WTC11 (cell line): ENCODE measurements around the gene CPNE2. TPM values are rescaled to one million over a fixed set of nuclear protein-coding genes. Genes with fewer than 3 reads are reported as not detected.

Source experiments
- ATAC-seq: fragments of 200-7000 bp; cut with Tn5 transposase; 2 replicates; pipeline ENCODE4 v1.10.0; 2021; ENCODE audit warnings: mild to moderate bottlenecking, moderate library complexity
- CTCF ChIA-PET: fragments of 300-600 bp; sonication (Branson Sonifier 250); formaldehyde crosslinking; loops from one replicate; lab custom pipeline; 2021; ENCODE audit warnings: antibody characterized with exemption; lab: Charles Lee
- POLR2A ChIA-PET: fragments of 350-600 bp; sonication (Branson Sonifier 250); formaldehyde crosslinking; loops from one replicate; lab custom pipeline; 2021; ENCODE audit warnings: antibody characterized with exemption; lab: Charles Lee
- DNase-seq: peaks from one replicate; pipeline ENCODE4 v3.0.0; 2021; ENCODE audit warnings: low spot score
- H3K27ac Mint-ChIP-seq: 2 replicates; pipeline ENCODE4 v1.8.0; 2021; ENCODE audit warnings: mixed read lengths
- H3K27me3 Mint-ChIP-seq: 2 replicates; pipeline ENCODE4 v1.8.0; 2021; ENCODE audit warnings: low read depth, mild to moderate bottlenecking, moderate library complexity, mixed read lengths
- H3K36me3 Mint-ChIP-seq: 2 replicates; pipeline ENCODE4 v1.8.0; 2021; ENCODE audit warnings: mixed read lengths
- H3K4me1 Mint-ChIP-seq: 2 replicates; pipeline ENCODE4 v1.8.0; 2022; ENCODE audit warnings: mixed read lengths
- H3K4me3 Mint-ChIP-seq: 2 replicates; pipeline ENCODE4 v1.8.0; 2021; ENCODE audit warnings: mild to moderate bottlenecking, moderate library complexity, mixed read lengths
- H3K9me3 Mint-ChIP-seq: 2 replicates; pipeline ENCODE4 v1.8.0; 2021; ENCODE audit warnings: mixed read lengths
- EMX1 ChIP-seq: fragments of 250-450 bp; sonication (Bioruptor Pico); IDR thresholded peaks from 2 replicates; pipeline ENCODE4 v1.8.0; 2021; ENCODE audit warnings: mild to moderate bottlenecking
- GRHL2 ChIP-seq: fragments of 250-450 bp; sonication (Bioruptor Pico); IDR thresholded peaks from 2 replicates; pipeline ENCODE4 v1.8.0; 2022; ENCODE audit warnings: mild to moderate bottlenecking, moderate library complexity; ENCODE audit not compliant: insufficient replicate concordance, severe bottlenecking
- GTF2I ChIP-seq: fragments of 250-450 bp; sonication (Bioruptor Pico); conservative IDR thresholded peaks from 2 replicates; pipeline ENCODE4 v1.4.0; 2021; ENCODE audit warnings: mild to moderate bottlenecking
- HMGA2 ChIP-seq: fragments of 250-450 bp; sonication (Bioruptor Pico); IDR thresholded peaks from 2 replicates; pipeline ENCODE4 v1.4.0; 2021; ENCODE audit warnings: mild to moderate bottlenecking, moderate library complexity
- JAZF1 ChIP-seq: fragments of 250-450 bp; sonication (Bioruptor Pico); IDR thresholded peaks from 2 replicates; pipeline ENCODE4 v1.9.0; 2021; ENCODE audit warnings: moderate library complexity, mild to moderate bottlenecking, inconsistent platforms
- NFATC4 ChIP-seq: fragments of 250-450 bp; sonication (Bioruptor Pico); IDR thresholded peaks from 2 replicates; pipeline ENCODE4 v1.9.0; 2021; ENCODE audit warnings: mild to moderate bottlenecking
- NFE2L1 ChIP-seq: sonication (generic); formaldehyde crosslinking; IDR thresholded peaks from 2 replicates; pipeline ENCODE4 v1.8.1; 2023; ENCODE audit warnings: missing genetic modification reagents
- TEAD1 ChIP-seq: sonication (generic); formaldehyde crosslinking; IDR thresholded peaks from 2 replicates; pipeline ENCODE4 v1.8.0; 2022; ENCODE audit warnings: mild to moderate bottlenecking, missing genetic modification reagents
- TEAD4 ChIP-seq: sonication (generic); formaldehyde crosslinking; IDR thresholded peaks from 2 replicates; pipeline ENCODE4 v1.8.0; 2022; ENCODE audit warnings: mild to moderate bottlenecking, missing genetic modification reagents
- ZNF263 ChIP-seq: sonication (generic); formaldehyde crosslinking; IDR thresholded peaks from 2 replicates; pipeline ENCODE4 v1.8.1; 2022; ENCODE audit warnings: low read depth, mild to moderate bottlenecking, moderate library complexity, missing genetic modification reagents
- total RNA-seq: library from RNA; stranded (reverse); gene quantifications from 3 replicates; pipeline ENCODE4 v1.2.3, GENCODE V29; 2021
- TF ChIP-seq, protein P1 (sequence below): sonication (generic); formaldehyde crosslinking; conservative IDR thresholded peaks from 2 replicates; pipeline ENCODE4 v1.8.1; 2022; ENCODE audit warnings: mild to moderate bottlenecking, missing genetic modification reagents
- TF ChIP-seq, protein P2 (sequence below): fragments of 250-450 bp; sonication (Bioruptor Pico); IDR thresholded peaks from 2 replicates; pipeline ENCODE4 v2.1.2; 2022; ENCODE audit warnings: mild to moderate bottlenecking, moderate library complexity
- TF ChIP-seq, protein P3 (sequence below): sonication (generic); formaldehyde crosslinking; IDR thresholded peaks from 2 replicates; pipeline ENCODE4 v1.8.0; 2022; ENCODE audit warnings: mild to moderate bottlenecking, missing genetic modification reagents
- TF ChIP-seq, protein P4 (sequence below): fragments of 250-450 bp; sonication (Bioruptor Pico); IDR thresholded peaks from 2 replicates; pipeline ENCODE4 v1.9.0; 2021; ENCODE audit warnings: mild to moderate bottlenecking
- TF ChIP-seq, protein P5 (sequence below): sonication (generic); formaldehyde crosslinking; IDR thresholded peaks from 2 replicates; pipeline ENCODE4 v1.8.0; 2023; ENCODE audit warnings: mild to moderate bottlenecking, missing genetic modification reagents
- TF ChIP-seq, protein P6 (sequence below): sonication (generic); formaldehyde crosslinking; IDR thresholded peaks from 2 replicates; pipeline ENCODE4 v1.8.0; 2022; ENCODE audit warnings: missing genetic modification reagents
- TF ChIP-seq, protein P7 (sequence below): fragments of 250-450 bp; sonication (Bioruptor Pico); conservative IDR thresholded peaks from 2 replicates; pipeline ENCODE4 v1.9.0; 2021; ENCODE audit warnings: mild to moderate bottlenecking

CPNE2 gene
- total RNA-seq, 1 experiment from 2014 or later: 14.0 TPM

DNA sequence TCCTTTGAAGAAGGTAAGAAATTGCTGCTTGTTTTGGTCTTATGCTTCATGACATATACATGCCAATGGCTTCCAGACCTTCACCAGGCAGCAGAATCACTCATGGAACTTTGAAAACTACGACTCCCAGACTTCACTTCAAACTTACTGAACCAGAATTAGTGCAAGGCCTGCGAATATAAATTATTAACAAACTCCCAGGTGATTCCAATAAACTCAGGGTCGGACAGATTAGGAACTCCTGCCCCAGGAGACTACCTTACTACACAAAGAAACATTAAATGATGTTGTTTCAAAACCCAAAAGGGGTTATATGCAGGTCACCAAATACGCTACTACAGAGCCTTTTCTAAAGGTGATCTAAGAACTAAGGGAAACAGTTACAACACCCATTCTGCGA lies 73.1 kb downstream of the CPNE2 start:
- DNase-seq (no peak), ATAC-seq (no peak)
- Mint-ChIP-seq H3K4me3 (no peak overlapping the region), H3K4me1 (peaks cover 10% of the 10 kb centered on the region), H3K9me3 (no peaks in the 10 kb centered on the region), H3K27ac (no peak overlapping the region), H3K36me3 (peaks cover 73% of the 10 kb centered on the region), H3K27me3 (no peaks in the 10 kb centered on the region)
- TF ChIP-seq JAZF1 (CRISPR knock-in tag) (no peak), GRHL2 (CRISPR knock-in tag) (no peak), EMX1 (CRISPR knock-in tag) (no peak), NFE2L1 (CRISPR knock-in tag) (no peak), NFATC4 (no peak), HMGA2 (CRISPR knock-in tag) (no peak), ZNF263 (CRISPR knock-in tag) (no peak), TEAD1 (CRISPR knock-in tag) (no peak), GTF2I (CRISPR knock-in tag) (no peak), TEAD4 (CRISPR knock-in tag) (no peak)
- TF ChIP-seq, protein P1, sequence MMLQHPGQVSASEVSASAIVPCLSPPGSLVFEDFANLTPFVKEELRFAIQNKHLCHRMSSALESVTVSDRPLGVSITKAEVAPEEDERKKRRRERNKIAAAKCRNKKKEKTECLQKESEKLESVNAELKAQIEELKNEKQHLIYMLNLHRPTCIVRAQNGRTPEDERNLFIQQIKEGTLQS: no peak
- TF ChIP-seq, protein P2, sequence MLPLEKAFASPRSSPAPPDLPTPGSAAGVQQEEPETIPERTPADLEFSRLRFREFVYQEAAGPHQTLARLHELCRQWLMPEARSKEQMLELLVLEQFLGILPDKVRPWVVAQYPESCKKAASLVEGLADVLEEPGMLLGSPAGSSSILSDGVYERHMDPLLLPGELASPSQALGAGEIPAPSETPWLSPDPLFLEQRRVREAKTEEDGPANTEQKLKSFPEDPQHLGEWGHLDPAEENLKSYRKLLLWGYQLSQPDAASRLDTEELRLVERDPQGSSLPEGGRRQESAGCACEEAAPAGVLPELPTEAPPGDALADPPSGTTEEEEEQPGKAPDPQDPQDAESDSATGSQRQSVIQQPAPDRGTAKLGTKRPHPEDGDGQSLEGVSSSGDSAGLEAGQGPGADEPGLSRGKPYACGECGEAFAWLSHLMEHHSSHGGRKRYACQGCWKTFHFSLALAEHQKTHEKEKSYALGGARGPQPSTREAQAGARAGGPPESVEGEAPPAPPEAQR (CRISPR knock-in tag): no peak
- TF ChIP-seq, protein P3, sequence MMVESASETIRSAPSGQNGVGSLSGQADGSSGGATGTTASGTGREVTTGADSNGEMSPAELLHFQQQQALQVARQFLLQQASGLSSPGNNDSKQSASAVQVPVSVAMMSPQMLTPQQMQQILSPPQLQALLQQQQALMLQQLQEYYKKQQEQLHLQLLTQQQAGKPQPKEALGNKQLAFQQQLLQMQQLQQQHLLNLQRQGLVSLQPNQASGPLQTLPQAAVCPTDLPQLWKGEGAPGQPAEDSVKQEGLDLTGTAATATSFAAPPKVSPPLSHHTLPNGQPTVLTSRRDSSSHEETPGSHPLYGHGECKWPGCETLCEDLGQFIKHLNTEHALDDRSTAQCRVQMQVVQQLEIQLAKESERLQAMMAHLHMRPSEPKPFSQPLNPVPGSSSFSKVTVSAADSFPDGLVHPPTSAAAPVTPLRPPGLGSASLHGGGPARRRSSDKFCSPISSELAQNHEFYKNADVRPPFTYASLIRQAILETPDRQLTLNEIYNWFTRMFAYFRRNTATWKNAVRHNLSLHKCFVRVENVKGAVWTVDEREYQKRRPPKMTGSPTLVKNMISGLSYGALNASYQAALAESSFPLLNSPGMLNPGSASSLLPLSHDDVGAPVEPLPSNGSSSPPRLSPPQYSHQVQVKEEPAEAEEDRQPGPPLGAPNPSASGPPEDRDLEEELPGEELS (CRISPR knock-in tag): no peak
- TF ChIP-seq, protein P4, sequence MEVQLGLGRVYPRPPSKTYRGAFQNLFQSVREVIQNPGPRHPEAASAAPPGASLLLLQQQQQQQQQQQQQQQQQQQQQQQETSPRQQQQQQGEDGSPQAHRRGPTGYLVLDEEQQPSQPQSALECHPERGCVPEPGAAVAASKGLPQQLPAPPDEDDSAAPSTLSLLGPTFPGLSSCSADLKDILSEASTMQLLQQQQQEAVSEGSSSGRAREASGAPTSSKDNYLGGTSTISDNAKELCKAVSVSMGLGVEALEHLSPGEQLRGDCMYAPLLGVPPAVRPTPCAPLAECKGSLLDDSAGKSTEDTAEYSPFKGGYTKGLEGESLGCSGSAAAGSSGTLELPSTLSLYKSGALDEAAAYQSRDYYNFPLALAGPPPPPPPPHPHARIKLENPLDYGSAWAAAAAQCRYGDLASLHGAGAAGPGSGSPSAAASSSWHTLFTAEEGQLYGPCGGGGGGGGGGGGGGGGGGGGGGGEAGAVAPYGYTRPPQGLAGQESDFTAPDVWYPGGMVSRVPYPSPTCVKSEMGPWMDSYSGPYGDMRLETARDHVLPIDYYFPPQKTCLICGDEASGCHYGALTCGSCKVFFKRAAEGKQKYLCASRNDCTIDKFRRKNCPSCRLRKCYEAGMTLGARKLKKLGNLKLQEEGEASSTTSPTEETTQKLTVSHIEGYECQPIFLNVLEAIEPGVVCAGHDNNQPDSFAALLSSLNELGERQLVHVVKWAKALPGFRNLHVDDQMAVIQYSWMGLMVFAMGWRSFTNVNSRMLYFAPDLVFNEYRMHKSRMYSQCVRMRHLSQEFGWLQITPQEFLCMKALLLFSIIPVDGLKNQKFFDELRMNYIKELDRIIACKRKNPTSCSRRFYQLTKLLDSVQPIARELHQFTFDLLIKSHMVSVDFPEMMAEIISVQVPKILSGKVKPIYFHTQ (CRISPR knock-in tag): no peak
- TF ChIP-seq, protein P5, sequence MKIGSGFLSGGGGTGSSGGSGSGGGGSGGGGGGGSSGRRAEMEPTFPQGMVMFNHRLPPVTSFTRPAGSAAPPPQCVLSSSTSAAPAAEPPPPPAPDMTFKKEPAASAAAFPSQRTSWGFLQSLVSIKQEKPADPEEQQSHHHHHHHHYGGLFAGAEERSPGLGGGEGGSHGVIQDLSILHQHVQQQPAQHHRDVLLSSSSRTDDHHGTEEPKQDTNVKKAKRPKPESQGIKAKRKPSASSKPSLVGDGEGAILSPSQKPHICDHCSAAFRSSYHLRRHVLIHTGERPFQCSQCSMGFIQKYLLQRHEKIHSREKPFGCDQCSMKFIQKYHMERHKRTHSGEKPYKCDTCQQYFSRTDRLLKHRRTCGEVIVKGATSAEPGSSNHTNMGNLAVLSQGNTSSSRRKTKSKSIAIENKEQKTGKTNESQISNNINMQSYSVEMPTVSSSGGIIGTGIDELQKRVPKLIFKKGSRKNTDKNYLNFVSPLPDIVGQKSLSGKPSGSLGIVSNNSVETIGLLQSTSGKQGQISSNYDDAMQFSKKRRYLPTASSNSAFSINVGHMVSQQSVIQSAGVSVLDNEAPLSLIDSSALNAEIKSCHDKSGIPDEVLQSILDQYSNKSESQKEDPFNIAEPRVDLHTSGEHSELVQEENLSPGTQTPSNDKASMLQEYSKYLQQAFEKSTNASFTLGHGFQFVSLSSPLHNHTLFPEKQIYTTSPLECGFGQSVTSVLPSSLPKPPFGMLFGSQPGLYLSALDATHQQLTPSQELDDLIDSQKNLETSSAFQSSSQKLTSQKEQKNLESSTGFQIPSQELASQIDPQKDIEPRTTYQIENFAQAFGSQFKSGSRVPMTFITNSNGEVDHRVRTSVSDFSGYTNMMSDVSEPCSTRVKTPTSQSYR (CRISPR knock-in tag): no peak
- TF ChIP-seq, protein P6, sequence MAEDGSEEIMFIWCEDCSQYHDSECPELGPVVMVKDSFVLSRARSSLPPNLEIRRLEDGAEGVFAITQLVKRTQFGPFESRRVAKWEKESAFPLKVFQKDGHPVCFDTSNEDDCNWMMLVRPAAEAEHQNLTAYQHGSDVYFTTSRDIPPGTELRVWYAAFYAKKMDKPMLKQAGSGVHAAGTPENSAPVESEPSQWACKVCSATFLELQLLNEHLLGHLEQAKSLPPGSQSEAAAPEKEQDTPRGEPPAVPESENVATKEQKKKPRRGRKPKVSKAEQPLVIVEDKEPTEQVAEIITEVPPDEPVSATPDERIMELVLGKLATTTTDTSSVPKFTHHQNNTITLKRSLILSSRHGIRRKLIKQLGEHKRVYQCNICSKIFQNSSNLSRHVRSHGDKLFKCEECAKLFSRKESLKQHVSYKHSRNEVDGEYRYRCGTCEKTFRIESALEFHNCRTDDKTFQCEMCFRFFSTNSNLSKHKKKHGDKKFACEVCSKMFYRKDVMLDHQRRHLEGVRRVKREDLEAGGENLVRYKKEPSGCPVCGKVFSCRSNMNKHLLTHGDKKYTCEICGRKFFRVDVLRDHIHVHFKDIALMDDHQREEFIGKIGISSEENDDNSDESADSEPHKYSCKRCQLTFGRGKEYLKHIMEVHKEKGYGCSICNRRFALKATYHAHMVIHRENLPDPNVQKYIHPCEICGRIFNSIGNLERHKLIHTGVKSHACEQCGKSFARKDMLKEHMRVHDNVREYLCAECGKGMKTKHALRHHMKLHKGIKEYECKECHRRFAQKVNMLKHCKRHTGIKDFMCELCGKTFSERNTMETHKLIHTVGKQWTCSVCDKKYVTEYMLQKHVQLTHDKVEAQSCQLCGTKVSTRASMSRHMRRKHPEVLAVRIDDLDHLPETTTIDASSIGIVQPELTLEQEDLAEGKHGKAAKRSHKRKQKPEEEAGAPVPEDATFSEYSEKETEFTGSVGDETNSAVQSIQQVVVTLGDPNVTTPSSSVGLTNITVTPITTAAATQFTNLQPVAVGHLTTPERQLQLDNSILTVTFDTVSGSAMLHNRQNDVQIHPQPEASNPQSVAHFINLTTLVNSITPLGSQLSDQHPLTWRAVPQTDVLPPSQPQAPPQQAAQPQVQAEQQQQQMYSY: no peak
- TF ChIP-seq, protein P7, sequence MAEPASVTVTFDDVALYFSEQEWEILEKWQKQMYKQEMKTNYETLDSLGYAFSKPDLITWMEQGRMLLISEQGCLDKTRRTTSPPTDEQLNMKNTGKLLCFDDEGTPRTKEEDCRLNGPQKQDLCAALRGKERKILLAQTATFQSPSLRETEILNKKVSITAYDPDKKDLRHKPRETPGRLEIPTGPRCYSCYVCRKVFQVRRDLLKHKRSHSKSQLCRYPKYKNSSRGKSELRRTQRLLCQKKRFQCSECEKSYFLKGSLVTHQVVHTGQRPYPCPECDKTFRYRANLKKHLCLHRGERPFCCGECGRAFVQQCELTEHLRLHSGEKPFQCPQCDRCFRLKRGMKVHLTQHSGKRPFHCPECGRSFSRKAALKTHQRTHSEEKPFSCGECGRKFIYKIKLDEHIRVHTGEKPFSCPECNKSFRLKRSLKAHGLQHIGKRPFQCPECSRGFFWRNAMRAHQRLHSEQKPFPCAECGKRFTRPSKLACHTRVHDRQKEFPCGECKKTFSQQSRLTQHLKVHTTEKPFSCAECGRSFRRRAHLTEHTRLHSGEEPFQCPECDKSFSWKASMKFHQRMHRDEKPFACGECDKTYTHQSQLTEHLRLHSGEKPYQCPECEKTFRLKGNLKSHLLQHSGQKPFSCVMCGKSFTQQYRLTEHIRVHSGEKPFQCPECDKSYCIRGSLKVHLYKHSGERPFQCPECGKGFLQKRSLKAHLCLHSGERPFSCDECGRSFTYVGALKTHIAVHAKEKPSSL (CRISPR knock-in tag): no peak
- ChIA-PET CTCF (no interaction called here), POLR2A (no interaction called here)
